SK-N-SH treated with all-trans-retinoic acid at 6 μM for 48 hours (cell line): ENCODE data around the gene ALDH3B2.

Source experiments
- ATAC-seq: fragments of 200-7000 bp; cut with Tn5 transposase; 3 replicates; pipeline ENCODE4 v1.9.1; 2020; ENCODE audit warnings: mild to moderate bottlenecking, moderate library complexity
- ARNTL ChIP-seq: fragments of 450-650 bp; formaldehyde crosslinking; IDR thresholded peaks from 2 replicates; pipeline ENCODE4 v1.5.0; 2020; ENCODE audit warnings: low read depth, mild to moderate bottlenecking, moderate library complexity, borderline replicate concordance
- BACH2 ChIP-seq: fragments of 250-450 bp; sonication (Bioruptor Pico); IDR thresholded peaks from 2 replicates; pipeline ENCODE4 v1.9.0; 2021; ENCODE audit warnings: mild to moderate bottlenecking, borderline replicate concordance
- CREB5 ChIP-seq: fragments of 250-450 bp; sonication (Bioruptor Pico); IDR thresholded peaks from 2 replicates; pipeline ENCODE4 v1.5.1; 2020; ENCODE audit warnings: low read depth, mild to moderate bottlenecking, moderate library complexity
- CSDC2 ChIP-seq: fragments of 250-450 bp; sonication (Bioruptor Pico); IDR thresholded peaks from 2 replicates; pipeline ENCODE4 v1.5.0; 2020; ENCODE audit warnings: mild to moderate bottlenecking, moderate library complexity
- CSRNP3 ChIP-seq: fragments of 250-450 bp; sonication (Bioruptor Pico); IDR thresholded peaks from 2 replicates; pipeline ENCODE4 v1.5.1; 2021; ENCODE audit warnings: mild to moderate bottlenecking, moderate library complexity
- ESRRG ChIP-seq: fragments of 250-450 bp; sonication (Bioruptor Pico); IDR thresholded peaks from 2 replicates; pipeline ENCODE4 v1.6.1; 2021; ENCODE audit warnings: mild to moderate bottlenecking
- GLIS3 ChIP-seq: fragments of 250-450 bp; sonication (Bioruptor Pico); IDR thresholded peaks from 2 replicates; pipeline ENCODE4 v1.5.0; 2020; ENCODE audit warnings: mild to moderate bottlenecking, moderate library complexity
- ISL1 ChIP-seq: fragments of 250-450 bp; sonication (Bioruptor Pico); IDR thresholded peaks from 2 replicates; pipeline ENCODE4 v2.1.2; 2022; ENCODE audit warnings: mild to moderate bottlenecking, moderate library complexity
- OSR1 ChIP-seq: fragments of 250-450 bp; sonication (Bioruptor Pico); IDR thresholded peaks from 2 replicates; pipeline ENCODE4 v1.8.0; 2022; ENCODE audit warnings: moderate library complexity, mild to moderate bottlenecking, inconsistent platforms
- PATZ1 ChIP-seq: fragments of 250-450 bp; sonication (Bioruptor Pico); IDR thresholded peaks from 2 replicates; pipeline ENCODE4 v1.8.0; 2020; ENCODE audit warnings: mild to moderate bottlenecking, moderate library complexity, borderline replicate concordance
- POU6F1 ChIP-seq: fragments of 250-450 bp; sonication (Bioruptor Pico); IDR thresholded peaks from 2 replicates; pipeline ENCODE4 v1.8.0; 2021; ENCODE audit warnings: low read depth, mild to moderate bottlenecking, moderate library complexity, borderline replicate concordance
- PPARA ChIP-seq: fragments of 250-450 bp; sonication (Bioruptor Pico); IDR thresholded peaks from 2 replicates; pipeline ENCODE4 v1.5.0; 2020; ENCODE audit warnings: mild to moderate bottlenecking, borderline replicate concordance
- RARB ChIP-seq: fragments of 250-450 bp; sonication (Bioruptor Pico); IDR thresholded peaks from 2 replicates; pipeline ENCODE4 v1.8.0; 2021; ENCODE audit warnings: mild to moderate bottlenecking, moderate library complexity
- SNAI2 ChIP-seq: fragments of 250-450 bp; sonication (Bioruptor Pico); IDR thresholded peaks from 2 replicates; pipeline ENCODE4 v1.5.0; 2020; ENCODE audit warnings: mild to moderate bottlenecking, moderate library complexity
- TCF4 ChIP-seq: fragments of 250-450 bp; sonication (Bioruptor Pico); IDR thresholded peaks from 2 replicates; pipeline ENCODE4 v1.8.0; 2021; ENCODE audit warnings: mild to moderate bottlenecking, moderate library complexity, borderline replicate concordance
- TSHZ2 ChIP-seq: fragments of 250-450 bp; sonication (Bioruptor Pico); IDR thresholded peaks from 2 replicates; pipeline ENCODE4 v1.5.0; 2020; ENCODE audit warnings: mild to moderate bottlenecking, moderate library complexity
- ZC3H10 ChIP-seq: fragments of 250-450 bp; sonication (Bioruptor Pico); IDR thresholded peaks from 2 replicates; pipeline ENCODE4 v1.5.1; 2021; ENCODE audit warnings: mild to moderate bottlenecking, moderate library complexity
- ZFP3 ChIP-seq: fragments of 250-450 bp; sonication (Bioruptor Pico); IDR thresholded peaks from 2 replicates; pipeline ENCODE4 v1.5.0; 2020; ENCODE audit warnings: mild to moderate bottlenecking, moderate library complexity
- ZFP30 ChIP-seq: fragments of 450-650 bp; formaldehyde crosslinking; IDR thresholded peaks from 2 replicates; pipeline ENCODE4 v1.5.0; 2022; ENCODE audit warnings: mild to moderate bottlenecking, moderate library complexity
- ZNF565 ChIP-seq: fragments of 450-650 bp; formaldehyde crosslinking; conservative IDR thresholded peaks from 2 replicates; pipeline ENCODE4 v1.5.0; 2020; ENCODE audit warnings: low read depth, mild to moderate bottlenecking, moderate library complexity
- ZNF70 ChIP-seq: fragments of 450-650 bp; formaldehyde crosslinking; IDR thresholded peaks from 2 replicates; pipeline ENCODE4 v1.5.0; 2020; ENCODE audit warnings: mild to moderate bottlenecking, moderate library complexity
- ZNF8 ChIP-seq: fragments of 450-650 bp; formaldehyde crosslinking; IDR thresholded peaks from 2 replicates; pipeline ENCODE4 v1.5.0; 2020; ENCODE audit warnings: mild to moderate bottlenecking, moderate library complexity

ALDH3B2 gene

GRCh38 chr11:67698247-67698646 is 23.8 kb upstream of the ALDH3B2 start:
- peak; percentile 63 for ATAC-seq
- no peak for TF ChIP-seq TCF4 (CRISPR knock-in tag)
- no peak for TF ChIP-seq CSDC2 (CRISPR knock-in tag)
- TF ChIP-seq ZFP30 = no peak
- no peak for TF ChIP-seq ISL1
- TF ChIP-seq ESRRG (CRISPR knock-in tag) = no peak
- TF ChIP-seq PATZ1 (CRISPR knock-in tag) = no peak
- TF ChIP-seq ARNTL (CRISPR knock-in tag) = no peak
- TF ChIP-seq GLIS3 (CRISPR knock-in tag) = no peak
- TF ChIP-seq TSHZ2 (CRISPR knock-in tag) = no peak
- no peak for TF ChIP-seq CSRNP3 (CRISPR knock-in tag)
- TF ChIP-seq ZC3H10 (CRISPR knock-in tag) = no peak
- no peak for TF ChIP-seq RARB
- no peak for TF ChIP-seq BACH2
- no peak for TF ChIP-seq ZNF8 (CRISPR knock-in tag)
- TF ChIP-seq ZFP3 (CRISPR knock-in tag) = no peak
- no peak for TF ChIP-seq ZNF565 (CRISPR knock-in tag)
- no peak for TF ChIP-seq SNAI2 (CRISPR knock-in tag)
- TF ChIP-seq OSR1 (CRISPR knock-in tag) = no peak
- no peak for TF ChIP-seq ZNF70 (CRISPR knock-in tag)

GRCh38 chr11:67697846-67698245 is 23.4 kb upstream of the ALDH3B2 start:
- TF ChIP-seq BACH2 = no peak
- TF ChIP-seq RARB = no peak
- no peak for TF ChIP-seq TSHZ2 (CRISPR knock-in tag)
- no peak for TF ChIP-seq ZC3H10 (CRISPR knock-in tag)
- no peak for TF ChIP-seq TCF4 (CRISPR knock-in tag)
- no peak for TF ChIP-seq CSDC2 (CRISPR knock-in tag)
- no peak for TF ChIP-seq SNAI2 (CRISPR knock-in tag)
- TF ChIP-seq ESRRG (CRISPR knock-in tag) = no peak
- no peak for TF ChIP-seq PPARA
- no peak for TF ChIP-seq ZNF565 (CRISPR knock-in tag)
- TF ChIP-seq PATZ1 (CRISPR knock-in tag) = no peak
- no peak for TF ChIP-seq ZFP30
- TF ChIP-seq ISL1 = no peak
- TF ChIP-seq CSRNP3 (CRISPR knock-in tag) = no peak
- TF ChIP-seq POU6F1 = no peak
- no peak for TF ChIP-seq CREB5 (CRISPR knock-in tag)
- no peak for ATAC-seq
